Measurements from ENCODE around the gene PGPEP1.
"Not testable (repeated sequence)": the region's sequence is repeated elsewhere in the genome, so short reads cannot be mapped to it uniquely, and the experiment has no call there.

The PGPEP1 gene

DNA sequence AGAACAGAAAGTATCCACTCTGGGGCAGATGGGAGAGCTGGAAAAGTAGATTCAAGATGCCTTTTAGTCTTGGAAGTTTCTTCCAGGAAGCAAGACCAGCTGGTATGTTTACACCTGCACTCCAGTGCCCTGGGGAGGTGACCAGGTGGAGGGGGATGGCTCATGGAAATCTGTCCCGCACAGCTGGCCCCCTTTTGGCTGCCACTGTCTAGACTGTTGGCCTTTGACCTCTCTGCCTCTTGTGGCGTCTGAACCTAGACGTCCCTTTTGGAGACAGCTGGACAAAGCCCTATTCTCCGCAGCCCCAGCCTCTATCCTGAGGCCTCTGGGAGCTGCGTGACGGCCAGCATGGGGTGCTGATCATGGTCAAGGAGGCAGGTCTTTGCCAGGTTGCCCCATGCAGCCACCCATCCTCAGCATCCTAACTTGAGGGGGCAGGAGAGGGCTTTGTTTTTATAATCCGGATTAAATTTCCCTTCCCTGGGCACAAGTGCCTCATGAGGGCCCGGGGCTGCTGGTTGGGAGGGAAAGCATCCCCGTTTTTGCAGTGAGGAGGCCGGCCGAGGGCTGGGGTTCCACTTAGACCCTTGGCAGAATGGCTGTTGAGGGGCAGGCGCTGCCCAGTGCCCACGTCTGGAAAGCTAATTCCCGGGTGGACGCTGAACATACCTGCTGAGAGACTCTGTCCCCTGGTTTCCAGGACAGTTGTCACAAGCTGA lies 28.3 kb downstream of the PGPEP1 start:
- no peak for DNase-seq

DNA sequence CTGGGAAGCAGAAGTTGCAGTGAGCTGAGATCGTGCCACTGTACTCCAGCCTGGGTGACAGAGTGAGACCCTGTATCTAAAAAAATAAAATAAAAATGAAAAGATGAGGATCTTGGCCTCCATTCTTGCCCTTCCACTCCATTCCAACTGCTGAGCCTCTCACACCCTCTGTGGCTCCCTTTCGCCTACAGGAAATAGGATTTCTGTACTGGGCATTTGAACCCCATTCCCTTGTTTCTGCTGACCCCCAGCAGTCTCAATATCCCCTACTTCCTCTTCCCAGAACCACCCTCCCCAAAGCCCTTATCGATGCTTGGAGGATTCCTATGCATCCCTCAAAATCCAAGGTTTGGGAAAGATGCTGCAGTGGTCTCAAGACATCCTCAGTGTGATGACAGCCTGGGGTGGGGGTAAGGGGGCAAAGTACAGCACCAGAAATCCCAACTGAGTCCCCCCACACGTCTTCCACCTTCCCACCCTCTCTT lies 33.1 kb downstream of the PGPEP1 start:
- no peak for DNase-seq

DNA sequence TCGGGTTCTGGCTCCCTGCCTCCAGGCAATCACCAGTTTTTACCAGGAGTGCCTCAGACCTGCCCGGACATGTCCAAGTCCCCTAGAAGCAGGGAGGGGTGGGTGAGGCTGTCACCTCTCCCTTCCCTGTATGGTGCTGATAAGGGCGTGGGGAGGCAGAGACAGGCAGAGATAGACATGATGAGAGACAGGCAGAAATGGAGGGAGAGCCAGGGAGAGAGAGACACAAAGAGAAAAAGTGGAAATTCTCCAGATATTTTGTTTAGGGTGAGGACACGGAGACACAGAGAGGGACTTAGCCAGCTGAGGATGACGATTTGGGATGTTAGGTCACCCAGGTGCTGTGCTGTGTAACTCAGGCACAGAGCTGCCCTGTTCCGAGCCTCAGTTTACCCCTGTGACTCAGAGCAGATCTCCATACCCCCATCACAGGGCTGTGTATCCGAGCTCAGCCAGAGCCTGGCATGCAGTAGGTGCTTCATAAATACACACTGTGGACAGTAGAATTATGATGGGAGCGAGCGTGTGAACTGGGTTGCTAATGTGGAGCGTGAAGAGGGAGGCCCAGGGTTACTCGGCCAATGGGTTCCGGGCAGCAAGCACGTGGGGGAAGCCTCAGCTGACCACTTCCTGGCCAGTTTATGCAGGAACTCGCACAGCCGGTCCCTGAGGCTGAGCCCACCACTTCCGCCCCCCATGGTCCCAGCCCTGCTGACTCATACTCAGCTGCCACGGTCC lies 33.7 kb downstream of the PGPEP1 start:
- DNase-seq, result peak; percentile 75

DNA sequence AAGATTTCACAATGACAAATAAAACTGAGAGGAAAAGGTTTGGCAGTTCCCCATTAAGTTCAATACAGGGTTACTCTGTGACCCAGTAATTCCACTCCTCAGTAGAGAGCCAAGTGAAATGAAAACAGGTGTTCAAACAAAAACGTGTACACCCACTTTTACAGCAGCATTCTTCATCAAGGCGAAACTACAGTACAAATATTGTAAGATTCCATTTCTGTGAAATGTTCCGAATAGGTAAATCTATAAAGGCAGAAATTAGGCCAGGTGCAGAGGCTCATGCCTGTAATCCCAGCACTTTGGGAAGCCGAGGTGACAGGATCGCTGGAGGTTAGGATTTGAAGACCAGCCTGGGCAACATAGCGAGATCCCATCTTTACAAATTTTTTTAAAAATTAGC lies 36.6 kb downstream of the PGPEP1 start:
- DNase-seq, result no peak

DNA sequence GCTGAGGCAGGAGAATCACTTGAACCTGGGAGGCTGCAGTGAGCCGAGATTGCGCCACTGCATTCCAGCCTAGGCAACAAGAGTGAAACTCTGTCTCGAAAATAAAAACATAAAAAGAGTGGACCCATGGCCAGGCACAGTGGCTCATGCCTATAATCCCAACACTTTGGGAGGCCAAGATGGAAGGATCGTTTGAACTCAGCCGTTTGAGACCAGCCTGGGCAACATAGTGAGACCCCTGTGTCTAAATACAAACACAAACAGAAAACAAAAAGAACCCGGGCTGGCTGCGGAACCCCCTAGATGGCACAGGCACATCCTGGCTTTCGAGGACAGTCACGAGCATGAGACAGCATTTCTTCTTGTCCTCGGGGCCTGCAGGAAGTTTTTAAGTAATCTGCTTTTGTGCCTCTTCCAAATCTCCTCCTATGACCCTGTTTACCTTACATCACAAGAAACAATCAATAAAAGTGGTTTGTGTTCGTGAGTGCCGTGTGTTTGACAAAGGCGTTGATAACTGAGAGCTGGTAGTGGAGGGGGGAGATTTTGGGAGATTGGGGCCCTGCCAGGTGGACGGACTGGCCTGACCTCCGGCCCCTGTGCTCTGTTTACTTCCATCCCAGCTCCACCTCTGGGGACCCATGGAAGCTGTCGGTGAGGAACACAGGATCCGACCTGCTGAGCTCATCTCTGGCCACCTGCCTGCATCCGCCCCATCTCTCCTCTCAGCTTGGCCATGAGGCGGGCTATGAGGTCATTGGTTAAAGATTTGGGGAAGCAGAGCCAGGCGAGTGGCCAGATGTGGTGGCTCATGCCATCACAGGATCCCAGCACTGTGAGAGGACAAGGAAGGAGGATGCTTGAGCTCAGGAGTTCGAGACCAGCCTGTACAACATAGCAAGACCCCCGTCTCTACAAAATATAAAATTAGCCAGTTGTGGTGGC lies 39.7 kb downstream of the PGPEP1 start:
- DNase-seq, result no peak

DNA sequence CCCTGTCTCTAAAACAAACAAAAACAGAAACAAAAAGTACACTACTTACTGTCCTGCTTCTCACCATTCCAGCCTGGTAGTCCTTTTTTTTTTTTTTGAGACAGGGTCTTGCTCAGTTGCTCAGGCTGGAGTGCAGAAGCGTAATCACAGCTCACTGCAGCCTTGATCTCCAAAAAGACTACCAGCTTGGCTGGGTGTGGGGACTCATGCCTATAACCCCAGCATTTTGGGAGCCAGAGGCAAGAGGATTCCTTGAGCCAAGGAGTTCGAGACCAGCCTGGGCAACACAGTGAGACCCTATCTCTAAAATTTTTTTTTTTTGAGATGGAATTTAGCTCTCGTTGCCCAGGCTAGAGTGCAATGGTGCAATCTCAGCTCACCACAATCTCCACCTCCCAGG lies 40.4 kb downstream of the PGPEP1 start:
- no peak for DNase-seq

DNA sequence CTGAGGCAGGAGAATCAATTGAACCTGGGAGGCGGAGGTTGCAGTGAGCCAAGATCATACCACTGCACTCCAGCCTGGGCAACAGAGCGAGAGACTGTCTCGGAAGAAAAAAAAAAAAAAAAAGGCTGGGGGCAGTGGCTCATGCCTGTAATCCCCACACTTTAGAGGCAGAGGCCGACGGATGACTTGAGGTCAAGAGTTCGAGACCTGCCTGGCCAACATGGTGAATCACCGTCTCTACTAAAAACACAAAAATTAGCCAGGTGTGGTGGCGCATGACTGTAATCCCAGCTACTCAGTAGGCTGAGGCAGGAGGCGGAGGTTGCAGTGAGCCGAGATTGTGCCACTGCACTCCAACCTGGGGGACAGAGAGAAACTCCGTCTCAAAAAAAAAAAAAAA lies 43.2 kb downstream of the PGPEP1 start:
- DNase-seq, result not testable (repeated sequence)

DNA sequence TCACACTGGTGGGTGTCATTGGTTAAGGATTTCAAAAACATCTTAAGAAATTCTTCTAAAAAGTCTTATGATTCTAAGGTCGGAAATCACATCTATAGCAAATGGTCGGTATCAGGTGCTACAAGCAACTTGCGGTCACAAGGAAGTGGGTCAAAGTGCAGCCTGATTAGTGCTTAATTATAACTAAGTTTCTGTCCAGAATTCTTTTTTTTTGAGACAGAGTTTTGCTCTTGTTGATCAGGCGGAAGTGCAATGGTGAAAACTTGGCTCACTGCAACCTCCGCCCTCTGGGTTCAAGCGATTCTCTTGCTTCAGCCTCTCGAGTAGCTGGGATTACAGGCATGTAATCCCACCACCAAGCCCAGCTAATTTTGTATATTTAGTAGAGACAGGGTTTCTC lies 44.4 kb downstream of the PGPEP1 start:
- no peak for DNase-seq

DNA sequence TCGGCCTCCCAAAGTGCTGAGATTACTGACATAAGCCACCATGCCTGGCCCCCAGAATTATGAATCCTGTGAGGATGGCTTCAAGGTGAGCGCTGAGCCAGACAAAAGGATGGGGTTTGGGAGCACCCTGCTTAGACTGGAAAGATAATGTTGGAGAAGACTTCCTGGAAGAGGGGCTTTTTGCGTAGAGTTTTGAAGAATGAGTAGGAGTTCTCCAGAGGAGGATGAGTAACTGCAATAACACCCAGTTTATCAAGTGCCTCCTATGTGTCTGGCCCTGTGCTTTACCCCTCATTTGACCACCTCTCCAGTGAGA lies 44.9 kb downstream of the PGPEP1 start:
- DNase-seq, result no peak

DNA sequence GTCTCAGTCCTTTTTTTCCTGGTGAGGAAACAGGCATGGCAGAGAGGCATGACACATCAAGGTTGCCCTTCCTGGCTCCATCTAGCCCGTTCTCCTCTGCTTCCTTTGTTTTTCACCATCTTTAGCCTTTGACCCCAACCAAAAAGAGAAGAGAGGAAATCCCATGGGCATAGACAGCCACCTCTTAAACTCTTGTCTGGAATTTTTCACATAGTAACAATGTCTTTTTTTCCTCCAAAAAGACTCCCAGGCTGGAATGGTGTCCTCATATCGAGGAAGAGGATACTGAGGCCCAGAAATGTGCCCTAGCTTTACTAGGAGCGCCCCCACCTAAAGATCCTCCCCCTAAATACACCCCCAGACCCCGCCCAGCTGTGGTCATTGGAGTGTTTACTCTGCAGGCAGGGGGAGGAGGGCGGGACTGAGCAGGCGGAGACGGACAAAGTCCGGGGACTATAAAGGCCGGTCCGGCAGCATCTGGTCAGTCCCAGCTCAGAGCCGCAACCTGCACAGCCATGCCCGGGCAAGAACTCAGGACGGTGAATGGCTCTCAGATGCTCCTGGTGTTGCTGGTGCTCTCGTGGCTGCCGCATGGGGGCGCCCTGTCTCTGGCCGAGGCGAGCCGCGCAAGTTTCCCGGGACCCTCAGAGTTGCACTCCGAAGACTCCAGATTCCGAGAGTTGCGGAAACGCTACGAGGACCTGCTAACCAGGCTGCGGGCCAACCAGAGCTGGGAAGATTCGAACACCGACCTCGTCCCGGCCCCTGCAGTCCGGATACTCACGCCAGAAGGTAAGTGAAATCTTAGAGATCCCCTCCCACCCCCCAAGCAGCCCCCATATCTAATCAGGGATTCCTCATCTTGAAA lies 45.5 kb downstream of the PGPEP1 start, which contains the start of gene GDF15:
Gene GDF15, plus strand, starts transcription at position 484 of the 868 bp plus-strand sequence. Its CDS starts 32 bp downstream, at position 516.
- DNase-seq, result peak; percentile 68

DNA sequence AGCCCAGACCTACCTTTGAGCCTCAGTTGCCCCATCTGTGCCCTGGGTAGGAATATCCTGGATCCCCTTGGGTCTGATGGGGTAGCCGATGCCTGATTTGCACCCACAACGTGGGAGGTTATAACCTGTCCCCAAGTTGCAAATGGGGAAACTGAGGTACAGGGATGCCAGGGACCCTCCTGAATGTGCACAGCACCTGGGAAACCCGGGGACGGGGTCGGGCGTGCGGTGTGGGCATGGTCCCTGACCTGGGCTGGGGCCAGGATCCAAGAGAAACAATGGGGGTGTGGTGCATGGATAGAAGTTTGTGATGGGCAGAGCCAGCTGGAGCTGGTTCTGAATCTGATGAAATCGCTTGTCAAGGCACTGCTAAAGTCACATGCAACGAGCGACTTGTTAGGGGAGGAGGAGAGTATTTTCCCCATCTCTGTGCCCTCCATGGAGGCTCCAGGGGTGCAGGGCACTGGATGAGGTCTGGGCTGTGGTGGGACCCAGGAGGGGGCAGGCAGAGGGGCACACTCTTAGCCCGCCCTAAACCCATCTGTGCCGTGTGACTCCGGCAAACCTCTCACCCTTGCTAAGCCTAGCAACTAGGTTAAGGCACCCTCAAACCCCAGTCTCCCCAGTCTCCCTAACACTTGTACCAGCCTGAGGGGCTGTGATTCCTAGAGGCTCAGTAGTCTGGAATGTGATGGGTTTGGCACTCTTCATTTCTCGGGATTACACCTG lies 46.3 kb downstream of the PGPEP1 start:
- no peak for DNase-seq

DNA sequence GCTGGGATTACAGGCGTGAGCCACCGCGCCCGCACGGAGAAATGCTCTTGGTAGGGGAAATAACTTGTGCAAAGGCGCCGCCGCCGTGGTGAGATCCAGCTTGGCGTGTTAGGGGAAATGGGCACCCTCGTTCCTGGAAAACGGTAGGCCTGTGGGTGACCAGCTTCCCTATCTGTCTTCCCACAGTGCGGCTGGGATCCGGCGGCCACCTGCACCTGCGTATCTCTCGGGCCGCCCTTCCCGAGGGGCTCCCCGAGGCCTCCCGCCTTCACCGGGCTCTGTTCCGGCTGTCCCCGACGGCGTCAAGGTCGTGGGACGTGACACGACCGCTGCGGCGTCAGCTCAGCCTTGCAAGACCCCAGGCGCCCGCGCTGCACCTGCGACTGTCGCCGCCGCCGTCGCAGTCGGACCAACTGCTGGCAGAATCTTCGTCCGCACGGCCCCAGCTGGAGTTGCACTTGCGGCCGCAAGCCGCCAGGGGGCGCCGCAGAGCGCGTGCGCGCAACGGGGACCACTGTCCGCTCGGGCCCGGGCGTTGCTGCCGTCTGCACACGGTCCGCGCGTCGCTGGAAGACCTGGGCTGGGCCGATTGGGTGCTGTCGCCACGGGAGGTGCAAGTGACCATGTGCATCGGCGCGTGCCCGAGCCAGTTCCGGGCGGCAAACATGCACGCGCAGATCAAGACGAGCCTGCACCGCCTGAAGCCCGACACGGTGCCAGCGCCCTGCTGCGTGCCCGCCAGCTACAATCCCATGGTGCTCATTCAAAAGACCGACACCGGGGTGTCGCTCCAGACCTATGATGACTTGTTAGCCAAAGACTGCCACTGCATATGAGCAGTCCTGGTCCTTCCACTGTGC lies 47.9 kb downstream of the PGPEP1 start:
- peak; percentile 91 for DNase-seq

DNA sequence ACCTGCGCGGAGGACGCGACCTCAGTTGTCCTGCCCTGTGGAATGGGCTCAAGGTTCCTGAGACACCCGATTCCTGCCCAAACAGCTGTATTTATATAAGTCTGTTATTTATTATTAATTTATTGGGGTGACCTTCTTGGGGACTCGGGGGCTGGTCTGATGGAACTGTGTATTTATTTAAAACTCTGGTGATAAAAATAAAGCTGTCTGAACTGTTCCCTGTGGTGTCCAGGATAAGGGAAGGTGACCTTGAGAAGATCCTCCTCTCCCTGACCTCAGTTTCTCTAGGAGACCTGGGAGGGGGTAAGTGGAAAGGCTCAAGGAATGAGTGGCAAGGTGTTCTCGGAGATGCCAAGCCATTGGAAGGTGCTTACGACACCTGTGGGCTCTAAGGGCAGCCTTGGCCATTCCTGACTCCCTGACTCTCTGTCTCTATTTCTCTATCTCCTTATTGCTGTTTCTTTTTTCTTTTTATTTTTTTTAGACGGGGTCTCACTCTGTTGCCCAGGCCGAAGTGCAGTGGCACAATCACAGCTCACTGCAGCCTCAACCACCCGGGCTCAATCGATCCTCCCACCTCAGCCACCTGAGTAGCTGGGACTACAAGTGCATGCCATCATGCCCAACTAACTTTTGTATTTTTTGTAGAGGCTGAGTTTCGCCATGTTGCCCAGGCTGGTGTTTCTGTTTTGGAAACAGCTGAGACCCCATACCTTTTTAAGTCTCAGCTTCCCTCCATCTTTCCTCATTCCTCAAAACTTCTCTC lies 48.7 kb downstream of the PGPEP1 start:
- DNase-seq, result no peak

DNA sequence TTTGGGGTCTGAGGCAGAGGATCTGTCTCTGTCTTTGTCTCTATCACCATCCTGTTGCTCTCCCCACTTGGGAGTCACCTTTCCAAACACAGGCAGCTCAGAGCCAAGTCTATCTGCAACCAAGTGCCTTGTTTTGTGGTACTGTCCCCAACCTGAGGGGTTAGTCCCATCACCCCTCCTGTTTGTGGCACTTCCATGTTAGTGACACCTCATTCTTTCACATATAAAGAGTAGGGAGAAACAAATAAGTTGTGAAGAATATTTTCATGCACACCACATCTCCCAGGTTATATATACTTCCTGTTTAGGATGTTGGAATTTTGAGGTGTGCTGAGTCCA lies 49.3 kb downstream of the PGPEP1 start:
- no peak for DNase-seq

DNA sequence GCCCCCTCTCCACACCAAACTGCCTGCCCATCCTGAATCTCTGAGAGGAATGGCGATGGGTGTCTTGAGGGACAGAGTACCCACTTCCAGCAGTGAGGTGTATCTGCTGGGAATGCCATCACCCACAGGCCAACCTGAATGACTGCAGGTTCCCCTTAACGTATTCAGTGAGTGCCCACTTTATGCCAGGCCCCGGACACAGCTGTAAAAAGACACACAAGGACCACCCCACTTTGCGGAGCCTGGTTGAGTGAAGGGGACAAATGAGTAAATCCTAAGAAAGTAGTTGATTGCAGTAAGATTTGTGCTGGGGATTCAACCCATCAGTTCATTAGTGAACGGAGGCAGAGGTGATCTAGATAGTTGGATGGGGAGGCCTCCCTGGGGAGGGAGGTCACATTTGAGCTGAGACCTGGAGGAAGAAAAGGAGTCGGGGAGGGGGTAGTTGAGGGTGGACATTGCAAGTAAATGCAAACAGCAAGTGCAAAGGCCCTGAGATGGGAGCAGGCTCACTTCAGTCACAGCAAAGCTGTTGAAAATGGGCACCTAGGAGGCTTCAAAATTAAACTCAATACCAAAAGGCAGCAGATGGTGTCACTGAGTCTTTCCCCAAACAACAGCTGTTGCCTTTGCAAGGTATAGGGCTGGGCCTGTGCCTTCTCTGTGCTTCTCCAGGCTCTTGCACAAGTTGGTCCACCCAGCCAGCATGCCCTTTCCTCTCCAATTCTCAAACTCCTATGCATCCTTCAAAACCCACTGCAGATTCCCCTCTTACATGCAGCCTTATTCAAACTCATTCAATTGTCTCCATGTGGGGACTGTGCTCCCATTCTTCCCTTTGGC lies 49.9 kb downstream of the PGPEP1 start:
- no peak for DNase-seq

DNA sequence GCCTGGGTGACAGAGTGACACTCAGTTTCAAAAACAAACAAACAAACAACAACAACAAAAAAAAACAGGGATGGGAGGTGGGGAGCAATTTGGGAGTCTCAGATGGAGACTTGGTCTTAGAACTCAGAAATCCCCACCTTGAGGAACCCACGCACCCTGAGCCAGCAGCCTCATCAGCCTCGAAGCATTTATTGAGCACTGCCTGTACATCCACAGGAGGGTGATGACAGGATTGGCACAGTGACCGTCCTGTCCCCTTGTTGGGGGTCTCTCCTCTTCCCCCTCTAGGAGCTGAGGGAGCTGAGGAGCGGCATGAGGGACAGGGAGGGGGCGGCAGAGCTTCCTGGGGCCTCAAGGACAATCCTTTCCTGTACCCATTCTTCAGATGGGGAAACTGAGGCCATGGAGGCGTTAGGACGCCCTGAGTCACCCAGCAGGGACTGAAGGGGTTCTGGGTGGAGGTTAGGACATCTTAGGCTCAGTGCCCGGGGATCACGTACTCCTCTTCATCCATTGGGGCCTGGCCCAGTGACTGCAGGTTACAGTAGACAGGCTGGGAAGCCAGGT lies 51.2 kb downstream of the PGPEP1 start:
- no peak for DNase-seq

DNA sequence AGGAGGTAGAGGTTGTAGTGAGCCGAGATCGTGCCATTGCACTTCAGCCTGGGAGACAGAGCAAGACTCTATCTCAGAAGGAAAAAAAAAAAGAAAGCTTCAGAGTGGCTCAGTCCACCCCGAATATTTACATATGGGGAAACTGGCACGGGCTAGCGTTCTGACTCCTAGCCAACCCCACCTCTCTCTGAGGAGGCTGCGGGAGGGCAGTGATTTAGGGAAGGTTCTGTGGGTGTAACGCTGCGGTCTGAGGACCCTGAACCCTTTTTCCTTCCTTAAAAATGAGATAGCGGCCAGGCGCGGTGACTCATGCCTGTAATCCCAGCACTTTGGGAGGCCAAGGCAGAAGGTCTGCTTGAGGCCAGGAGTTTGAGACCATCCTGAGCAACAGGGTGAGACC lies 52.0 kb downstream of the PGPEP1 start:
- DNase-seq, result no peak

DNA sequence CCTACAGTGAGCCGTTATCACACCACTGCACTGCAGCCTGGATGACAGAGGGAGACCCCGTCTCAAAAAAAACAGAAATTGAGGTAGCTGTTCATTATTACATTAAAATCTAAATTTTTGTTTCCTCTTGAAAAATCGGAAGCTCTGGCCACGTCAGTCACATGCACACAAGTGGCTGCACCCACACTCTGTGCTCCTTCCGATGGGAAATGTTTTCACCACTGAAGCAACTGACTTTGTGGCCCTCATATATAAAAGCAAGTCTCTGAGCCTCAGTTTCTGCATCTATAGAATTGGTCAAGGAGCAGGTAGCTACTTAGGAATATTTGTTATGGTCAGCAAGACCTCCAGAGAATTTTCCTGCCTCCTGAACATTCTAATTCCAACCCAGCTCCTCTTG lies 52.5 kb downstream of the PGPEP1 start:
- no peak for DNase-seq

DNA sequence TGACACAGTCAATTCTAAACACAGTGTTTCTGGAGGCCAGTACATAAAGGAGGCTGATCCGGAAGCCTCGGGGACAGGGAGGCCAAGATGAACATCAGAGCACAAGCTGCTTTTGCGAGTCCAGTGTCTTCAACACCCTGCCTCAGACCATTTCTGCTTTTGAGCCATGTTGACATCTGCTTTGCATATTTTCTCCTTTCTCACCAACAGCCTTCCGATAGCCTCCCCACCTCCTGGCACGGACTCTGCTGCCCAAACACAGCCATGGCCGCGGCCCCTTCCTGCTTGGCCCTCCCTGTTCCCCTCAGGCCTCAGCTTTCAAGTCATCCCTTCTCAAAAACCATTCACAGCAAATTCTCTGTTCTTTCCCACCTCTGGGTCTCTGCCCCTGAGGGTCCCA lies 53.4 kb downstream of the PGPEP1 start:
- DNase-seq, result no peak

Data from stimulated activated CD8-positive, alpha-beta memory T cell treated with anti-CD3 and anti-CD28 coated beads, Interleukin-4, amount 100 ng/mL, for 48 hours (primary cell).